NCI-H146 treated with DMSO at 0.1 percent for 48 hours (cell line): ENCODE data around the gene FAM163B.
A peak's percentile ranks its signal among the peaks of the same experiment; 100 is the strongest.

ENCODE experiments used
- DNase-seq: peaks from one replicate; lab custom pipeline; 2025; ENCODE audit not compliant: unreplicated experiment; lab: John Stamatoyannopoulos, UW

The FAM163B gene

DNA sequence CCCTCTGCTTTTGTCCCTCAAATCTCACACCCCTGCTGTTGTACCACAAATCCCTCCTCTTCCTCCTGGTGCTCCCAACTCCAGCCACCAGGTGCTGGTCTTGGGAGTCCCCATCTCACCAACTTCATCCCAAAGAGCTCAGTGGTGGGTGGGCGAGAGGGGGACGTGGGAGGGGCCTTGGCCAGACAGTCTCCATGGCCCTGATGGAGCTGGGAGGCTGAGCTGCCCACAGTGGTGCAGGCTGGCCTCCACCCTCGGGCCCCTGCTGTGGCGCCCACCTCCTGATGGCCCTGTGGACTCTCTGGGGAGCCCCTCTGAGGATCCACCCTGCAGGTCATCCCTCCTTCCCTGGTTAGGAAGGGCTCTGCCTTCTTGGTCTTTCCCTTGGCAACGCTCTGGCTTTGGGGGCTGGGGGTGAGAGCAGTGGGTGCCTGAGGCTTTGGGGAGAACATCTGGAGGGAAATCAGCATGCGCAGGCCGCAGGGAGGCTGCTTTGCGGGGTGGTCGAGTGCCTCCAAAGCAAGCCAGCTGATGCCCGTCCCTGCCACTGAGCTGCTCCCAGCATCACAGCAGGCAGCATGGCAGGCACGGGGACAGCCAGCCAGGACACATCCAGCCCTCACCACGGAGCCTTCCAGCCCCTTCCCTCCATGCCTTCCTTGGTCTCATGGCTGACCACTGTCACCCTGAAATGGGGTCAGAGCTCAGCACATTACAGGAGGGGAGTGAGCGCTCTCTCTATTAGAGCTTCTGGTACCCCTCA lies 7.6 kb upstream of the FAM163B start:
- no peak for DNase-seq

DNA sequence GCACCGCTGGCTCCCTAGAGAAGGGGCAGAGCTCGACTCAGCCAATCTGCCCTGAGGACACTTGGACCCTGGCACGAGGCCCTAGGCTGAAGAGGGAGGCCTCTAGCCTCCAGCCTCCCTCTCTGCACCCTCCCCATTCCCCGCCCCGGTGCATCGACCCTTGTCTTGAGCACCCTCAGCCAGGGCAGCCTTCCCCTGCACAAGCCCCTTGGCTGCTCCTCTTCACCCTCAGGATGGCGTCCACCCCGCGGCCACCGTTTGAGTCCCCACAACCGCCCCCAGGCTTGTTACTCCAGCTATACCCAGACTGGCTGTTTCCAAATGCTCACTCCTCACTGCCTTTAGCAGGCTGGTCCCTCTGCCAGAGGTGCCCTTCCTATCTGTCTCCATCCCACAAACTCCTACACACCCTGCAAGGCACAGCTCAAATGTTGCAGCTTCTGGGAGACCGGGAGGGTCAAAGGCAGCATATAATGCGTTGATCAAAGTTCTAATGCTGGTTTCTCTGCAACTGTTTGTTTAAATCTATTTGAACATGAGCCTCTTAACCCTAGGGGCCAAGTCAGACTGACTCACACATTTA lies 6.5 kb upstream of the FAM163B start:
- DNase-seq: no peak

DNA sequence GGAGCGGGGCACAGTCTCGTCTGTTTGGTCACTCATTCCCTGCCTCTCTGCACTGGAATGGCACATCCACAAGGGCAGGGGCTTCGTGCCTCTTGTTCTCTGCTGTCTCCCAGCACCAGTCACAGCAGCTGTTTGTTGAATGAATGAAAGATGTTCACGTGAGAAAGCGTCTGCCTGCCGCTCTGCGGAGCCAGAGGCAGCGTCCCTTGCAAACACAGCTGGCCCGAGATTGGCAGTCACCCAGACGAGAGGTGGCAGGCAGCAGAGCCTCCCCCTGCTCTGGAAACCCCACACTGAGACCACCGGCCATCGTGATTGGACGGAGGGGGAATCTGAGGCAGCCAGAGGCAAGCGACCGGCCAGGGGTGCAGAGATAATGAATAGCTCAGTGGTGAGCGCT lies 6.0 kb upstream of the FAM163B start:
- DNase-seq: no peak

DNA sequence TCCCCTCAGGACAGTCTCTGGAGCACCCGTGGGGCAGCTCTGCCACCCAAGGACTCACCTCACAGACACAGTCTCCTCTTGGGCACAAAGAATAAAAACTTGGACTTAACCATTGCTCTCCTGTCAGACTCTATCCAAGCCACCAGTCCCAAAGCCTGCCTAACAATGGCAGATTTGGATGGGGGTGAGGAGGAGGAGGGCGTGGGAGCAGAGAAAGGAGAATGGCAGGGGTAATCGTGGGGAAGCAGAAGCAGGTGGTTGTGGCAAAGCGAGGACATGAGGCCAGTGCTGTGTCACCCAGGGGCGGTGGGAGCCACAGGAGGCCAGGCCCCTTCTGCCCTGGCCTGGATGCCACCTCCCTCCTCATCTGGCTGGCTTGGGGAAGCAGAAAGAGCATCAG lies 5.5 kb upstream of the FAM163B start:
- DNase-seq: no peak

DNA sequence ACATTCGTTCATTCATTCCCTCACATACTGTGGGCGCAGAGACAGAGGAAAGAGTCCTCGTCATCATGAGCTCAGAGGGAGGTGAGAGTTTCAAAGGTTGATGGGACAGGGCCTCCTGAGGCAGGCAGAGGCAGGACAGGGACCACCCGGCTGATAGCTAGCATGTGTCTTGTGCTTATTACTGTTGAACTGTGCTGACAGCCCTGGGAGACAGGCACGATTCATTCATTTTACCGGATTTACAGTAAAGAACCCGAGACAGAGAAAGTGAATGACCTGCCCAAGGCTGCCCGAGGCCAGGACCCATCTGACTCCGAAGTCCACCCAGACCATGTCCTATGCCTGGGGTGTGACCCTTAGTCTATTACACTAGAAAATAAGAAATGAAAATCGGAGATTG lies 4.9 kb upstream of the FAM163B start:
- DNase-seq: no peak

DNA sequence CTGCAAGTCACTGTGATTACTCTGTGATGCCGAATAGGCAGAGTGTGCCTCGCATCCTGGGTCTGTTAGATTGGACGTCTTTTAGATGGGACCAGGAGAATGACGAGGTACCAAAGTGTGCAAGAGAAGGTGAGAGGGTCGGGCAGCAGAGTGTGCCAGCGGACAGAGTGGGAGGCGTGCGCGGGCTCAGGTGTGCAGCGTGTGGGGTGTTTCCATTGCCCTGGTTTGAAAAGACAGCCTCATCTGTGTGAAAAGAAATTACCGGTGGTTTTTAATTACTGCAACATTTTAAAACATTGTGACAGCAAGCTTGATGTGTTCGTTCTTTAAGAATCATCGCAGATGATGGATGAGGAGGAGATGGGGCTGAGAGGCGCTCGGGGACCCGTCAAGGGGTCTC lies 4.2 kb upstream of the FAM163B start:
- no peak for DNase-seq

DNA sequence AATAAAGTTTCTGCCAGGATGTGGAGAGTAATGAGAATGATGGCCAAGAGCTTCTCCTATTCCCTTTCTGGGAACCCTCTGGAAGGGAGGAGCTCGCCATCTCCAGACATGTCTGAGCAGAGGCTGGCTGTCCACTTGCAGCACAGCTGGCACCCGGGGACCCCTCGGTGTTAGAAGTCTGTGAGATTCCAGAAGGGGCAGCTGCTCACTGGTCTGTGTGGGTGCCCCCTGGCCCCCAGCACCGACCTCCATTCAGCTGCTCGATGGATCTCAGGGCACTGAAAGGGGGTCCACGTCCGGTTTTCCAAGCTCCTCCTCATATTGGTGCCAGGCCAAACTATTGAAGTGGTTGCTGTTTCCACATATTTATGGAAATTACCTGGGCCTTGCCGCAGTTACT lies 3.6 kb upstream of the FAM163B start:
- no peak for DNase-seq

DNA sequence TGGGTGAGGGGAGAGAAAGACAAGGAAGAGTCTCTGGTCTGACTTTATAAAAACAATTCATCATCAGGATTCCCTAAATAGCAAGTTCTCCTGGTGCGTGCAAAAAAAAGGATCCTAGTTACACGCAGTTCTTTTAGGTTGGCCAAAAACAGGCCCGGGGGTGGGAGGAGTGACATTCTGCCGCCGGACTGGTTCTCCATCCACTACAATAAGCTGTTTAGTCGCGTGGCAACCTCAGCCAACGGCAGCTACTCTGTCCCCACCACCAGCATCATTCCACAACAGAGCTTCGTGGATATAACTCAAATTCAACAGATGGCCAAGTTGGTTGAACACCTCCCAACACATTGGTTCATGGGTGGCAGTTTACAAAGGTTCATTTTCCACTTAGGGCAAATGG lies 2.9 kb upstream of the FAM163B start:
- DNase-seq: no peak

DNA sequence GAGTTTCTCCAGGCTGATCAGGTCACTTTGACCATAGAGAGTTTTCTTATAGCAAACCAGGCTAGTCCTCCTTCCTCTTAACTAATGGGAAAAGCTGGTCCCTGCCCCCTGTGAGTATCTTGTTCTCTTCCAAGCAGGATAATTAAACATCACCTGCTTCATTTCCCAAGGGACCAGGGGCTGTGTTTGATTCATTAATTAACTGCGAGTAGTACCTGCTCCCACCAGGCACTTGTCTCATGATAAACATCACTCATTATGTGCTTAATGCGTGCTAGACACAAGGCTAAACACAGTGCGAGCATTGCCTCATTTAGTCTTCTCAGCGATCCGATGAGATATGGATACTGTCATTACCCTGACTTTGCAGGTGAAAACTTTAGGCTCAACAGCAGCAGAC lies 1.7 kb upstream of the FAM163B start:
- DNase-seq: peak; percentile 64

DNA sequence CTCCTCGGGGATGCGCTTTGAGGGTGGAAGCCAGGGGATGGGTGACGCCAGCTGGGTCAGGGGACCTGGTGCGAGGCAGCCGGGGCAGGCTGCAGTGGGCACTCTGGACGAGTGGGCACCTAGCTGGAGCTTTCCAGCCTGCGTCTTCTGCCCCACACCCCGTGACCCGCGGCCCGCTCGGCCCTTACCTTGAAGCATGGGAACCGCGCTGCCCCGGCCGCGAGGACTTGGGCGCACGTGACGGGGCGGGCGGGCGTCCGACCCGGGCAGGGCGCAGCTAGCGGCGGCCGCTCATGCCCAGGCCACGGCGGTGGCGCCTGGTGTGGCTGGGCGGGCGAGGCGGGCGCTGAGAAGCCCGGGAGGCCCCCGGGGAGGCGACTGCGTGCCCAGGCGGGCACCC lies 300 bp downstream of the FAM163B start:
- DNase-seq: no peak

DNA sequence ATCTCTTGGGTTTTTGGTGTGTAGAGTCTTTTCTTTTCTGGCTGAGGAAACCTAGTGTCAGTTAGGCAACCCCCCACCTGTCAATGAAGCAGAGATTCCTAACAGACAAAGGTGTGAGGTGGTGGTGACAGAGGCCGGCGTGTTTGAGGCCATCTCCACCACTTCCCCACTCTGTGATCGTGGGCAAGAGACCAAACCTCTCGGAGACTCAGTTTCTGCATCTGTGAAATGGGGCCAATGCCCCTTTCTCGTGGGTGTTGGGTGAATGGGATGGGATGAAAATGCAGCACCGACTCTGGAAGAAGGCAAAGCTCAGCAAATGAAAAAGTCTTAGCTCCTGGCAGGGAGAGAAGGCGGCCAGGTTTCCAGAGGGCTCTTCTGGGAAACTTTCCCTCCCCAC lies 807 bp downstream of the FAM163B start:
- DNase-seq: no peak

DNA sequence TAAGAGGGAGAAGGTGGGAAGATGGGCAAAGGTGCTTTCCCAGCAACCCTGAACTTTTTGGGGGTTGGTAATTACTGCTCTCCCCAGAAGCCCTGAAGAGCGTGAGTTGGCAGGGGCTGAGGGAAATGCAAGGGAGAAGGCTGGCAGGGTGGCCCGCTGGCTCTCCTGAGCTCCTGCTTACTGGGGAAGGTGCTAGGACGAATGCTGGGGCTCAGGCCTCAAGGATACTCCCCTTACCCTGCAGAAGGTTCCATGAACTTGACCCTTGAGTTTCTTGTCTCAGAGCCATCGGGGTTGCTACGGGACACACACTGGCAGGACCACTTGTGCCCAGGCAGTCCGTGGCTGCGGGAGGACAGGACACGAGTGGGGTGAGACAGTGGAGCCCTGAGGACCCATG lies 1.2 kb downstream of the FAM163B start:
- no peak for DNase-seq

DNA sequence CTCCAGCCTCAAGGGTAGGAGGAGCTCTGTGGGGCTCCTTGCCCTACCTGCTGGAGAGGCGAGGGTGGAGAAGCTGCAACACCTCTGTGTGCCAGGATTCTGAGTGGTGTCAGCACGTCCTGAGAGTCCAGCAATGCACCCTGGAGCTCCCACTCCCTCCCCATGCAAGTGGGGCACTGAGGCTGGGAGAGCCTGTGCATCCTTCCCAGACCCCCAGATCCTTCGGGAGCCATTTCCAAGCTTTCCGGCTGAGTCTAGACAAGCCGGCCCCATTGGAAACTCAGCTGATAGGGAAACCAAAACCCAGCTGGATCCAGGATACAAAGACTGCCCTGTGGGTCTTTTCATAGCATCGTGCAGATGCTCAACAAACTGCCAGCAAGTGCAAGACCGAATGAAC lies 1.8 kb downstream of the FAM163B start:
- no peak for DNase-seq

DNA sequence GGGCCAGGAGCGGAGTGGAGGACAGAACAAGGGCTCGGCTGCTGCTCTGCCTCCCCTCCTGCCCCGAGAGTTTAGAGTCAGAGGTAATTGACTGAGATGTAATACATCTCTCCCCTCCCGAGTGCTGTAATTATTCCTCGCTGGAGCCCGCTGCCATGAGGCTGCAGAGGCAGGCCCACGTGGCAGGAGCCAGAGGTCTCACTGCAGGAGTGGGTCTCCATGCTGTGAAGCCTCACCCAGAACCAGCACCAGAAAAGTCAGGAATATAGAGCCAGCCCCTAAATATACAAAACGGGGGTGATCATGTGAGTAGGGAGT lies 2.5 kb downstream of the FAM163B start:
- no peak for DNase-seq

DNA sequence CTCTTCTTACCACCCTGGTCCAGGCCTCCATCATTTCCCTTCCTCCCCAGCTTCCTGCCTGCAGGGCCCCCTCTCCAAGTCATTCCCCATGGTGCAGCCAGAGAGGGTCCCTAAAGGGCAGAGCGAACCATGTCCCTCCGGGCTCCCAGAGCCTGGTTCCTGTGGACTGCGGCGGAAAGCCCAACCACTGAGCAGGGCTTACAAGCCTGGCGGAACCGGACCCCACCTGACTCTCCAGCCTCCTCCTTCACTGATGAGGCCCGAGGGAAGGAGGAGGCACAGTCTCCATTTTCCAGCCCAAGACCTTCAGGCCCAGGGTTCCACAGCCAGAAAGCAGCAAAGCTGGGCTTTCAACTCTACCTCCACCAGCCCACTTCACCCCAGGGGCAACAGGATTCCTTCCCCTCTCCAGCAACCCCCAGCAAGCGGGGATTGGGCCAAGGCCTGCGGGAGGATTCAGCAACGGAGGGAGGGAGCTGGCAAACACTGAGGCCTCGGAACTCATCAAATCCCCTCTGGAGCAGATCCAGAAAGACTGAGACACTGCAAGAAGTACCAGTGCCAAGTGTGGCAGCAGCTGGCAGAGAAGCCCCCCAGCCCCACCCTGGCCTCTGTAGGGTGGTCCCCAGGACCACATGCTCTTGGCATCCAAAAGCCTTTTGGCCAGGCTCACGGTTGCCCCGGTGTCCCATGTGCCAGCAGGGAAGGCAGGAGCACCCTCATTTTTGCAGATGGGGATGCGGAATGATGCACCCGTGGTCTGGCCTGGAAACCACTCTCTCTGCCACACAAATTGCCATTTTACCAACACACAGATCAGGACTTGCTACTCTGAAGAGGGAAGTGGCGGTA lies 3.1 kb downstream of the FAM163B start:
- DNase-seq: no peak

DNA sequence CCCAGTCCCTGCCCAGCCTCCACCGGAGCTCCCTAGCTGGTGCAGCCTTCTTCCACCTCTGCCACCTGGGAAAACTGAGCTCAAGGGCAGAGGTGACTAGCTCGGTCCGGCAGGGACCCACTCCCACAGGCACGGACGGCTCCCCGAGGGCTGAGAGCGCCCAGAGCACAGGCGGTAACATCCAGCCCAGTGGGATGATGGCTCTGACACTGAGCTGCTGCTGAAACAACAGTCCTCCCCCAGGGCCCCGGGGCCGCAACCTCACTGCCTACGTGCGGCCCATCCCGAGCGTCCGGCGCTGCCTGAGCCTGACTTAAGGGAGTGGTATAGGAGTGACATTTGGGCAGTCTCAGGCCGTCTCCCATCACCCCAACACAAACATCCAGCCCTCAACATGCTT lies 3.7 kb downstream of the FAM163B start:
- no peak for DNase-seq

DNA sequence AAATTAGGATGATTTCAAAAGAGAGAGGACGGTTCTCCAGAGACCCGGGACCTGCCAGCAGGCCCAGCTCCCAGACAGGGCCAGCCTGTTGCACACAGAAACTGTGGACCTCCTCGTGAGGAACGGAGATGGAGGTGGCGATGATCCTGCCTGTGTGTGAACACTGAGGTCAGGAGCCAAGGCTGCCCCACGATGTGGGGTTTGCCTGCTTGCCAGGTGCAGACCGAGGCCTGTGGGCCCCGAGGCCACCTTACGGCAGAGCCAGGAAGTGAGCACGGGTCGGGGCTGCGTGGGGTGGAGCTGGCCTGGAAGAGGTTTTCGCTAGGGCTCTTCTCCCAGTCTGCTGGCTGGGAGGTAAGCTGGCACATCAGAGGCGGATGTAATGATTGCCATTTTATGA lies 4.3 kb downstream of the FAM163B start:
- DNase-seq: no peak

DNA sequence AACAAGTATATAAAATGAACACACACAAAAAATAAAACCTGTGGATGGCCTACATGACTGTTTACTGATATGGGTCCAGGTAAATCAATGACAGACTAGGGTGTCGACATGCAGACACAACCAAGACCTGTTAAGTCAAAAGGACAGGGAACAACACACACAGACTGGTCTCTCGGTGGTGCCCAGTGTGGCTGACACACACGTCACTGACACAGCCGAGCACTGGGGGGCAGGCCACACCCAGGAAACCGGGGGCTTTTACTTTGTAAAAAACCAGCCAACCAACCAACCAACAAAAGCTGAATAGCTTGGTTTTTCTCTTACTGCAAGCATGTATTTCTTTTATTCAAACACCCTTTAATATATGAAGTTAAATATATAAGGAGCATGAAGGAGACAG lies 5.0 kb downstream of the FAM163B start:
- DNase-seq: no peak

DNA sequence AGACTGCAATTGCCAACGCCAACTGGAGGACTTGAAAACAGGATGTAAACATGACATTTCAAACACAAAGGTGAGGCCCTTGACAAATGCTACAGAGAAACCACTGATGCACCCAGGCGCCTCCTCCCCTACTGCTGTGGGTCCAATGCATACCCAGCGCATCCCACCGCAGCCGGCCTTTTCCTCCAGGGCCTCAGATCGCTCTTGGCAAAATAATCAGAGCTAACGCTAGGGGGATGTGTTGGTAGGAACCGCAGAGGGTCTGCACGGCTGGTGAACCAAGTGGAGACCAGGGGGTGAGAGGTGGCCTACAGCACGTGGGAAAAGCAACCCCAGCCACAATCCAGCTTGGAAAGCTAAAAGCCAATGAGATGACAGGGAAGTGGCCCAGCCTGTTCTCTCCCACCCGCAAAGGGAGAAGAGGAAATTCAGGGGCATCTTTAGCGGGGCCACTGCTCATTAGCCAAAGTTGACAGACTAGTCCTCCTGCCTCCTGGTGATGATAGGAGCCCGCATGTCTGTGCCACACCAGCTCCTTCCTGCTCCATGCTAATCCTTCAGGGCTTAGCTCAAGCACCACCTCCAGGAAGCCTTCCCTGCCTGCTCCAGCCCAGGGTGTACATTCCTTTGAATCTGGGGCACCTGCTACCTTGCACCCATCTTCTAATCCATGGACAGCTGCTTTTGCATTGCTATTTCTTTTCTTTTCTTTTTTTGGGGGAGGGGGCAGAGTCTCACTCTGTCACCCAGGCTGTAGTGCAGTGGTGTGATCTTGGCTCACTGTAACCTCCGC lies 5.9 kb downstream of the FAM163B start:
- DNase-seq: no peak

DNA sequence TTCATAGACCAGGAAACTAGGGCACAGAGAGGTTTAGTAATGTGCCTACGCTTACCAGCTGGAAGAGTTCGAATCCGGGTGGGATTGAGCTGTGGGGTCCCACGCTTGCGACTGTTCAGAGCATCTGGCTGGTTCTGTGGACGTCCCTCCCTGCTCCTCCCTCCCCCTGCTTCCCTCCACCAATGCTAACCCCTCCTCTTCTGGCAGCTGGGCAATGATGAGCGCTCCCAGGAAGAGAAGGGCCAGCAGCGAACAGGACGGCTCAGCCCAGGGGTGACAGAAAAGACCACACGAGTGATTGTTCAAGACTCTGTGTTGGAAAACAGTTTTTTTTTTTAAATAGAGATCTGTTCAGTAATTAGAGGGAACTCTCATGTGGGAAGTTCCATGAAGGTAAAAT lies 6.9 kb downstream of the FAM163B start:
- no peak for DNase-seq

DNA sequence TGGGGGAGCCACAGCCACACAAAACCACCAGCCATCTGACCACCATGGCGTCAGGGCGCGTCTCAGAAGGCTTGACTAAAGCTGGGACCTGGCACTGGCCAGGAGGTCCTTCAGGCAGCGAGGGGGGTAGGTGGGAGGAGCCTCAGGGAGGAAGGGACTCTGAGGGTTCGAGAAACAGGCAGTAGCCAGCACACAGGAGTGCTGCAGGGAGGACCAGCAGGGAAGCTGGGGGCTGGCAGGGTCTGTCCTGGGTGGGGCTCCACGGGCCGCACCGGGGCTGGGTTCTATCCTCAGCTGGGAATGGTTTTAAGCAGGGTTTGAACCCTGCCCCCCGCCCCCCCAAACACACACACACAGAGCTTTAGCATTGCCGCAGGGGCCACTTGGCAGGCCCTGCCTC lies 7.4 kb downstream of the FAM163B start:
- DNase-seq: no peak

DNA sequence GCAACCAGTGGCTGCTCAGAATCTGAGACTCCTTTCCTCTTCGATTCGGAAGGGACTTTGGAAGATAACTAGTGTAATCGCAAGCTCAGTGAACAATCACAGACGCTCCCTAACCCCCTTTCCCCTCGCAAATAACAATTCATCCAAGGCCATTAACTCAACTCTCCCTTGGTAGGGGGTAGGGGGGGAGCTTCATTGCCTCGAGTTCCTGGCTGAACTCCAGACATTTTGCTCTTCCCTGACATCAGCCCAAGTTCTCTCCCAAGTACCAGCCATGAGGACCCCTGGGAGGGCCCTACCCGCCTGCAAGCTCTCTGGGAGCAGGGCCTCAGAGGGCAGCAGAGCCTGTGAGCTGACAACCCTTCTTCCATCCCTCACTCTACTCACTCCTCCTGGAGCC lies 8.4 kb downstream of the FAM163B start:
- DNase-seq: no peak
